ENCODE results near the gene S100Z. TPM values are rescaled to one million over a fixed set of nuclear protein-coding genes. Genes with fewer than 3 reads are reported as not detected.

The S100Z gene
- total RNA-seq, 1 donor from 2014 or later: not detected

DNA sequence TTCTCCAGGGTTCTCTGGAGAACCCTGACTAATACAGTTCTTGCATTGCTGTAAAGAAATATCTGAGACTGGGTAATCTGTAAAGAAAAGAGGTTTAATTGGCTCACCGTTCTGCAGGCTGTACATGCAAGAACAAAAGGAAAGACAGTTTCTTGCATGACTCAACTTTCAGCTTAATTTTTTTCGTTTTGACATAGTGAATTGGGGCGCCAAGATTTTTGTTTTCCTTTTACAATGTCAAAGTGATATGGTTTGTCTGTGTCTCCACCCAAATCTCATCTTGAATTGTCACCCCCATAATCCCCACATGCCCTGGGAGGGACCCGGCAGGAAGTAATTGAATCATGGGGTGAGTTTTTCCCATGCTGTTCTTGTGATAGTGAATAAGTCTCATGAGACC is 91.2 kb downstream of the S100Z start:
- H3K4me2 ChIP-seq (ENCODE audit: low read length): no peak overlapping the region
- FAIRE-seq (no peak), DNase-seq (ENCODE audit: low read depth) (peak; percentile 20)
- no peak overlapping the region for H2AFZ ChIP-seq (ENCODE audit: low read depth, low read length)
- Mint-ChIP-seq H3K27ac (ENCODE audit: unreplicated experiment) (no peak overlapping the region), H3K4me3 (ENCODE audit: unreplicated experiment) (no peak overlapping the region), H3K4me1 (ENCODE audit: low read depth, unreplicated experiment) (peaks cover 22% of the 10 kb centered on the region), H3K36me3 (ENCODE audit: low read depth, unreplicated experiment) (no peaks in the 10 kb centered on the region), H3K9me3 (ENCODE audit: unreplicated experiment) (no peaks in the 10 kb centered on the region), H3K27me3 (ENCODE audit: low read depth, unreplicated experiment) (no peaks in the 10 kb centered on the region)
- no peaks in the 10 kb centered on the region for H3K9me3 ChIP-seq (ENCODE audit: insufficient read depth, low read depth, low read length)
- no peak overlapping the region for H3K27ac ChIP-seq (ENCODE audit: low read depth, low read length)
- H3K4me3 ChIP-seq (ENCODE audit: insufficient read depth, low read depth, low read length): no peak overlapping the region
- no peak for TF ChIP-seq EZH2 (IDR thresholded peaks at IDR 0.05; ENCODE audit: insufficient read depth, low read length)
- TF ChIP-seq, protein P1, sequence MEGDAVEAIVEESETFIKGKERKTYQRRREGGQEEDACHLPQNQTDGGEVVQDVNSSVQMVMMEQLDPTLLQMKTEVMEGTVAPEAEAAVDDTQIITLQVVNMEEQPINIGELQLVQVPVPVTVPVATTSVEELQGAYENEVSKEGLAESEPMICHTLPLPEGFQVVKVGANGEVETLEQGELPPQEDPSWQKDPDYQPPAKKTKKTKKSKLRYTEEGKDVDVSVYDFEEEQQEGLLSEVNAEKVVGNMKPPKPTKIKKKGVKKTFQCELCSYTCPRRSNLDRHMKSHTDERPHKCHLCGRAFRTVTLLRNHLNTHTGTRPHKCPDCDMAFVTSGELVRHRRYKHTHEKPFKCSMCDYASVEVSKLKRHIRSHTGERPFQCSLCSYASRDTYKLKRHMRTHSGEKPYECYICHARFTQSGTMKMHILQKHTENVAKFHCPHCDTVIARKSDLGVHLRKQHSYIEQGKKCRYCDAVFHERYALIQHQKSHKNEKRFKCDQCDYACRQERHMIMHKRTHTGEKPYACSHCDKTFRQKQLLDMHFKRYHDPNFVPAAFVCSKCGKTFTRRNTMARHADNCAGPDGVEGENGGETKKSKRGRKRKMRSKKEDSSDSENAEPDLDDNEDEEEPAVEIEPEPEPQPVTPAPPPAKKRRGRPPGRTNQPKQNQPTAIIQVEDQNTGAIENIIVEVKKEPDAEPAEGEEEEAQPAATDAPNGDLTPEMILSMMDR (IDR thresholded peaks at IDR 0.05; ENCODE audit: insufficient read depth, low read depth, low read length): no peak
- H3K27me3 ChIP-seq (ENCODE audit: insufficient read depth, low read length): no peaks in the 10 kb centered on the region
- no peaks in the 10 kb centered on the region for H3K79me2 ChIP-seq (ENCODE audit: insufficient read depth, low read length)
- H4K20me1 ChIP-seq (ENCODE audit: insufficient read depth, low read length): no peaks in the 10 kb centered on the region
- H3K36me3 ChIP-seq (ENCODE audit: insufficient read depth, low read length): no peaks in the 10 kb centered on the region
- no peak overlapping the region for H3K9ac ChIP-seq (ENCODE audit: low read length)
- H3K4me1 ChIP-seq (ENCODE audit: insufficient read depth, low read length): peaks cover 13% of the 10 kb centered on the region

DNA sequence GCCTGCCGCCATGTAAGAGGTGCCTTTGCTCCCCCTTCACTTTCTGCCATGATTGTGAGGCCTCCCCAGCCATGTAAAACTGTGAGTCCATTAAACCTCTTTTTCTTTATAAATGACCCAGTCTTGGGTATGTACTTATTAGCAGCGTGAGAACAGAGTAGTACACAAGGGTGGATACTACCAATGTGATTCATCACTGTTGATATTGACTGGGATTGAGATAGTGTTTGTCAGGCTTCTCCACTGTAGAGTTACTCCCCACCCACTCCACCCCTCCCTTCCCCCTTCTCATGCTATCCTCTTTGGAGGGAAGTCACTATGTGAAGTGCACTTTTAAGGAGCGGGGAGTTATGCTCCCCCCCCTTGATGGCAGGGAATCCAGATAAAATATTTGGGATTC is 91.6 kb downstream of the S100Z start:
- H3K4me3 Mint-ChIP-seq (ENCODE audit: unreplicated experiment): no peak overlapping the region
- Histone ChIP-seq H3K9me3 (ENCODE audit: insufficient read depth, low read depth, low read length) (no peaks in the 10 kb centered on the region), H4K20me1 (ENCODE audit: insufficient read depth, low read length) (no peaks in the 10 kb centered on the region), H3K36me3 (ENCODE audit: insufficient read depth, low read length) (no peaks in the 10 kb centered on the region), H2AFZ (ENCODE audit: low read depth, low read length) (no peak overlapping the region), H3K4me1 (ENCODE audit: insufficient read depth, low read length) (peaks cover 13% of the 10 kb centered on the region), H3K79me2 (ENCODE audit: insufficient read depth, low read length) (no peaks in the 10 kb centered on the region), H3K27ac (ENCODE audit: low read depth, low read length) (no peak overlapping the region), H3K9ac (ENCODE audit: low read length) (no peak overlapping the region), H3K4me3 (ENCODE audit: insufficient read depth, low read depth, low read length) (no peak overlapping the region), H3K27me3 (ENCODE audit: insufficient read depth, low read length) (no peaks in the 10 kb centered on the region), H3K4me2 (ENCODE audit: low read length) (no peak overlapping the region)
- H3K27ac Mint-ChIP-seq (ENCODE audit: unreplicated experiment): no peak overlapping the region
- FAIRE-seq: no peak
- no peaks in the 10 kb centered on the region for H3K27me3 Mint-ChIP-seq (ENCODE audit: low read depth, unreplicated experiment)
- no peaks in the 10 kb centered on the region for H3K9me3 Mint-ChIP-seq (ENCODE audit: unreplicated experiment)
- TF ChIP-seq EZH2 (IDR thresholded peaks at IDR 0.05; ENCODE audit: insufficient read depth, low read length): no peak
- TF ChIP-seq, protein P1 (IDR thresholded peaks at IDR 0.05; ENCODE audit: insufficient read depth, low read depth, low read length): no peak
- DNase-seq (ENCODE audit: low read depth): no peak
- peaks cover 22% of the 10 kb centered on the region for H3K4me1 Mint-ChIP-seq (ENCODE audit: low read depth, unreplicated experiment)
- no peaks in the 10 kb centered on the region for H3K36me3 Mint-ChIP-seq (ENCODE audit: low read depth, unreplicated experiment)

DNA sequence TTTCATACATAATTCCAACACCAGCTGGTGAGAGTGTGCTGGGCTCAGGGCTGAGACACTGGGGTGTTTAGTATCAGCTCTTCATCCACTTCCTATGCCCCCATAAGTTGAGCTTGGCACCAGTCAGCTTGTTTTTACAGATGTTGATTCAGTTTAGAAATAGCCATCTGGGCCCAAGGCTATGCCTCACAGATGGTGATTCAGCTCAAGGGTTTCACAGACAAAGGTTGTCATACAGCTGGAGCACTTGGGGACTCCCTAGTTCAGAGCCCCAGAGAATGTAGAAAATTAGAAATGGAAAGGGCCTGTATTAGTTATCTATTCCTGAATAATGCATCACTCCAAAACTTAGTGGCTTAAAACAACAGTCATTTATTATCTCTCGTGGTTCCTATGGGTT is 92.8 kb downstream of the S100Z start:
- no peaks in the 10 kb centered on the region for H3K27me3 ChIP-seq (ENCODE audit: insufficient read depth, low read length)
- no peaks in the 10 kb centered on the region for H3K79me2 ChIP-seq (ENCODE audit: insufficient read depth, low read length)
- H3K4me1 ChIP-seq (ENCODE audit: insufficient read depth, low read length): peaks cover 13% of the 10 kb centered on the region
- Mint-ChIP-seq H3K9me3 (ENCODE audit: unreplicated experiment) (no peaks in the 10 kb centered on the region), H3K4me1 (ENCODE audit: low read depth, unreplicated experiment) (peaks cover 22% of the 10 kb centered on the region), H3K4me3 (ENCODE audit: unreplicated experiment) (no peak overlapping the region), H3K27ac (ENCODE audit: unreplicated experiment) (no peak overlapping the region), H3K27me3 (ENCODE audit: low read depth, unreplicated experiment) (no peaks in the 10 kb centered on the region), H3K36me3 (ENCODE audit: low read depth, unreplicated experiment) (no peaks in the 10 kb centered on the region)
- H3K4me2 ChIP-seq (ENCODE audit: low read length): peak overlapping the region; percentile 43
- no peaks in the 10 kb centered on the region for H4K20me1 ChIP-seq (ENCODE audit: insufficient read depth, low read length)
- H3K27ac ChIP-seq (ENCODE audit: low read depth, low read length): no peak overlapping the region
- no peak overlapping the region for H2AFZ ChIP-seq (ENCODE audit: low read depth, low read length)
- TF ChIP-seq, protein P1 (IDR thresholded peaks at IDR 0.05; ENCODE audit: insufficient read depth, low read depth, low read length): no peak
- TF ChIP-seq EZH2 (IDR thresholded peaks at IDR 0.05; ENCODE audit: insufficient read depth, low read length): no peak
- H3K9ac ChIP-seq (ENCODE audit: low read length): no peak overlapping the region
- no peaks in the 10 kb centered on the region for H3K9me3 ChIP-seq (ENCODE audit: insufficient read depth, low read depth, low read length)
- no peaks in the 10 kb centered on the region for H3K36me3 ChIP-seq (ENCODE audit: insufficient read depth, low read length)
- FAIRE-seq (no peak), DNase-seq (ENCODE audit: low read depth) (peak; percentile 62)
- no peak overlapping the region for H3K4me3 ChIP-seq (ENCODE audit: insufficient read depth, low read depth, low read length)

Measured in astrocyte (in vitro differentiated cells and primary cell).